Measurements from ENCODE around the gene TXNRD1. TPM values are rescaled to one million over a fixed set of nuclear protein-coding genes. Genes with fewer than 3 reads are reported as not detected.

TXNRD1 gene
- total RNA-seq, 4 donors from 2014 or later, result 243 to 594 (median 299) TPM

GRCh38 chr12:104237930-104238329 lies 22.4 kb downstream of the TXNRD1 start:
- intact Hi-C loops (cut with DNase I), result no loop called here
- H3K4me3 ChIP-seq, result no peak overlapping the region
- H3K4me1 ChIP-seq, result no peaks in the 10 kb centered on the region
- no peak overlapping the region for H3K27ac ChIP-seq (replicated peaks in 1 of 4)
- H3K36me3 ChIP-seq, result no peaks in the 10 kb centered on the region
- H3K27me3 ChIP-seq, result no peaks in the 10 kb centered on the region
- WGBS, result 93% methylated on average over 8 of the region's 8 CpGs
- no peak for DNase-seq (ENCODE audit: extremely low spot score)
- peaks cover 0 to 31% (median 27%) of the 10 kb centered on the region in 4 donors for H3K9me3 ChIP-seq
- no peak for TF ChIP-seq POLR2A (IDR thresholded peaks at IDR 0.05; ENCODE audit: low read depth)

GRCh38 chr12:104242546-104243206 lies 27.1 kb downstream of the TXNRD1 start:
- 52% methylated on average over 3 of the region's 3 CpGs for WGBS
- Histone ChIP-seq H3K4me1 (no peaks in the 10 kb centered on the region), H3K9me3 (no peaks in the 10 kb centered on the region), H3K36me3 (no peaks in the 10 kb centered on the region), H3K27me3 (no peaks in the 10 kb centered on the region), H3K27ac (replicated peaks in 1 of 4) (no peak overlapping the region), H3K4me3 (no peak overlapping the region)
- intact Hi-C loops (cut with DNase I), result no loop called here
- no peak for TF ChIP-seq CTCF (IDR thresholded peaks at IDR 0.05)
- TF ChIP-seq POLR2A (IDR thresholded peaks at IDR 0.05; ENCODE audit: low read depth), result no peak
- no peak for TF ChIP-seq EP300 (IDR thresholded peaks at IDR 0.05)
- no peak for TF ChIP-seq POLR2AphosphoS5 (IDR thresholded peaks at IDR 0.05)
- DNase-seq (ENCODE audit: extremely low spot score), result peak; percentile 62

- intact Hi-C loops (cut with DNase I), result no loop called here
- Histone ChIP-seq H3K27ac (replicated peaks in 1 of 4) (no peak overlapping the region), H3K27me3 (no peaks in the 10 kb centered on the region), H3K36me3 (no peaks in the 10 kb centered on the region), H3K4me3 (no peak overlapping the region), H3K9me3 (no peaks in the 10 kb centered on the region), H3K4me1 (no peaks in the 10 kb centered on the region)
- 76% methylated on average over 4 of the region's 4 CpGs for WGBS
- peak; percentile 29 for DNase-seq (ENCODE audit: extremely low spot score)
- TF ChIP-seq EP300 (IDR thresholded peaks at IDR 0.05) (no peak), CTCF (IDR thresholded peaks at IDR 0.05) (no peak), POLR2AphosphoS5 (IDR thresholded peaks at IDR 0.05) (no peak), POLR2A (IDR thresholded peaks at IDR 0.05; ENCODE audit: low read depth) (no peak)
Observed at GRCh38 chr12:104243551-104243950, 28.0 kb downstream of the TXNRD1 start.

GRCh38 chr12:104243971-104244370 lies 28.4 kb downstream of the TXNRD1 start:
- no peaks in the 10 kb centered on the region for H3K9me3 ChIP-seq
- no peaks in the 10 kb centered on the region for H3K27me3 ChIP-seq
- no peak overlapping the region for H3K4me3 ChIP-seq
- WGBS, result 100% methylated on average over 1 of the region's 1 CpG
- intact Hi-C loops (cut with DNase I), result no loop called here
- DNase-seq (ENCODE audit: extremely low spot score), result peak; percentile 31
- TF ChIP-seq EP300 (IDR thresholded peaks at IDR 0.05) (no peak), CTCF (IDR thresholded peaks at IDR 0.05) (no peak), POLR2AphosphoS5 (IDR thresholded peaks at IDR 0.05) (no peak), POLR2A (IDR thresholded peaks at IDR 0.05; ENCODE audit: low read depth) (no peak)
- H3K4me1 ChIP-seq, result no peaks in the 10 kb centered on the region
- no peak overlapping the region for H3K27ac ChIP-seq (replicated peaks in 1 of 4)
- no peaks in the 10 kb centered on the region for H3K36me3 ChIP-seq

GRCh38 chr12:104247698-104248097 lies 32.1 kb downstream of the TXNRD1 start:
- H3K27me3 ChIP-seq, result no peaks in the 10 kb centered on the region
- TF ChIP-seq POLR2A (IDR thresholded peaks at IDR 0.05; ENCODE audit: low read depth), result no peak
- TF ChIP-seq EP300 (IDR thresholded peaks at IDR 0.05), result no peak
- no peak for TF ChIP-seq CTCF (IDR thresholded peaks at IDR 0.05)
- no peak for TF ChIP-seq POLR2AphosphoS5 (IDR thresholded peaks at IDR 0.05)
- H3K27ac ChIP-seq (replicated peaks in 1 of 4), result no peak overlapping the region
- no peaks in the 10 kb centered on the region for H3K9me3 ChIP-seq
- H3K4me1 ChIP-seq, result no peaks in the 10 kb centered on the region
- no peak overlapping the region for H3K4me3 ChIP-seq
- 81% methylated on average over 5 of the region's 5 CpGs for WGBS
- no peaks in the 10 kb centered on the region for H3K36me3 ChIP-seq
- intact Hi-C loops (cut with DNase I), result no loop called here
- peak; percentile 34 for DNase-seq (ENCODE audit: extremely low spot score)

Data from esophagus muscularis mucosa (tissue), 4 donors.